GM10266 (cell line): ENCODE results near the gene STUB1.
A peak's percentile ranks its signal among the peaks of the same experiment; 100 is the strongest.

ENCODE experiments used
- DNase-seq: peaks from one replicate; pipeline ENCODE4 v3.0.0; 2012; ENCODE audit errors: extremely low spot score
- CTCF ChIP-seq: IDR thresholded peaks from 2 replicates; pipeline ENCODE4 v1.5.1; 2012; ENCODE audit warnings: mild to moderate bottlenecking, low read depth; ENCODE audit not compliant: control insufficient read depth, insufficient read depth; ENCODE audit errors: missing control alignments

The STUB1 gene

GRCh38 chr16:660459-661183, 19.6 kb upstream of the STUB1 start:
- peak; percentile 60 for TF ChIP-seq CTCF
- DNase-seq = peak; percentile 99

DNA sequence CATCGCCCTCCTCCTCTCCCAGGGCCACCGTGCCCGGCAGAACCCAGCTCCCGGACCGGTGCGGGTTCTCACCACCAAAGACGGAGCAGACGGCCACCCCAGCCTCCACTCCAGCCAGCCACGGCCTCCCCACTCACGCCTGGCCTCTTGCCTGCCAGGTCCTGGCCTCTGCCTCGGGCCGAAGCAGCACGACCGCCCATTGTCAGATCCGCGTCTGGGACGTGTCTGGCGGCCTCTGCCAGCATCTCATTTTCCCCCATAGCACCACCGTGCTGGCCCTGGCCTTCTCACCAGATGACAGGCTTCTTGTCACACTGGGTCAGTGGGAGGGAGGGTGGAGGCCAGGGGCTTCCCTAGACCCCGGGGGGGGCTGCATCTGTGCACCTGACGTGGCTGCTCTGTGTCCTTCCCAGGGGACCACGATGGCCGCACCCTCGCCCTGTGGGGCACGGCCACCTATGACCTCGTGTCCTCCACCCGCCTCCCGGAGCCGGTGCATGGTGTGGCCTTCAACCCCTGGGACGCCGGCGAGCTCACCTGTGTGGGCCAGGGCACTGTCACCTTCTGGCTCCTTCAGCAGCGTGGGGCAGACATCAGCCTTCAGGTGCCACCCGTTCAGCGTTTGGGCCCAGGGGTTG, 18.9 kb upstream of the STUB1 start:
- no peak for TF ChIP-seq CTCF
- no peak for DNase-seq

DNA sequence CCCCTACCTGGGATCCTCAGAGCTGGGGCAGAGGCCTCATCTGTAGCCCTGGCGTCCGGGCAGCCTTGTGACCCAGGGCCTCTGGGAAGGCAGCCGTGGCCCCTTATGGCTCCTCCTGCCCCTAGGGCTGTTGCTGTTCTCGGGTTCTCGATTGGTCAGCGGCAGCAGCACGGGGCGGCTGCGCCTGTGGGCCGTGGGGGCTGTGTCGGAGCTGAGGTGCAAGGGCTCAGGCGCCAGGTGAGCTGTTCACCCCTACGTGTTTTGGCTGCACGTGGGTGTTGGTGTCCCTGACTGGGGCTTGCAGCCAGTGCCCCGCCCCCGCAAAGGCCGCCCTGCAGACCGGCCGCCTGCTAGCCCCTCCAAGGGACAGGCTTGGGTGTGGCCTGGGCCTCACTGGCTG, 18.1 kb upstream of the STUB1 start:
- DNase-seq = no peak
- no peak for TF ChIP-seq CTCF

DNA sequence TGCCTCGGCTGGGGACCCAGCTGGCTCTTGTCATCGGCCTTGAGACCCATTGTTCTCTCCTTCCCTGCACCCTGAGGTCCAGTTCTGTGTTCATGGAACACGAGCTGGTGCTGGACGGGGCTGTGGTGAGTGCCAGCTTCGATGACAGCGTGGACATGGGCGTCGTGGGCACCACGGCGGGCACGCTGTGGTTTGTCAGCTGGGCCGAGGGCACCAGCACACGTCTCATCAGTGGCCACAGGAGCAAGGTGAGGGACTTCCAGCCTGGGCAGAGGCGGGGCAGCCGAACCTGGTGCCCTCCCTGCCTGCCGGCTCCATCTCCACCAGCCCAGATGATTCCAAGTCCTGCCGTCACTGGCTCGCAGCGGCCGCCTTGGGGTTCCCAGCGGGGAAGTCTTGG, 17.6 kb upstream of the STUB1 start:
- no peak for TF ChIP-seq CTCF

GRCh38 chr16:666572-666971, 13.6 kb upstream of the STUB1 start:
- DNase-seq = no peak

More for the DNA sequence above, 17.6 kb upstream of the STUB1 start:
- no peak for DNase-seq

GRCh38 chr16:667113-667779, 13.0 kb upstream of the STUB1 start:
- DNase-seq = no peak
- TF ChIP-seq CTCF = no peak

More at GRCh38 chr16:666572-666971, 13.6 kb upstream of the STUB1 start:
- TF ChIP-seq CTCF = no peak
